Left renal pelvis (tissue), 4 donors: Measurements from ENCODE around the gene LGALS4. TPM values are rescaled to one million over a fixed set of nuclear protein-coding genes. Genes with fewer than 3 reads are reported as not detected.
"Not testable (repeated sequence)": the region's sequence is repeated elsewhere in the genome, so short reads cannot be mapped to it uniquely, and the experiment has no call there.

ENCODE experiments used
- DNase-seq, 4 donors: peaks; one replicate each; pipeline ENCODE4 v3.0.0-alpha.2; 2013; ENCODE audit warnings: low read depth in 4 of 4, low spot score in 3 of 4
- polyA plus RNA-seq, 4 donors: library from polyadenylated mRNA; unstranded; fragments of 120-200 nt; gene quantifications; one replicate each; pipeline ENCODE4 v1.2.1, GENCODE V29; 2013; ENCODE audit not compliant: insufficient read length in 4 of 4

Gene LGALS4
- polyA plus RNA-seq, 4 donors: 0.89 to 2.2 (median 1.5) TPM

GRCh38 chr19:38774181-38774950 is 38.4 kb downstream of the LGALS4 start:
- no peak for DNase-seq

GRCh38 chr19:38773469-38774177 is 39.1 kb downstream of the LGALS4 start, which contains the start of gene LGALS7:
Gene LGALS7 (minus strand): TSS chr19:38773517. CDS start chr19:38773492, 25 bp downstream.
- no peak for DNase-seq

DNA sequence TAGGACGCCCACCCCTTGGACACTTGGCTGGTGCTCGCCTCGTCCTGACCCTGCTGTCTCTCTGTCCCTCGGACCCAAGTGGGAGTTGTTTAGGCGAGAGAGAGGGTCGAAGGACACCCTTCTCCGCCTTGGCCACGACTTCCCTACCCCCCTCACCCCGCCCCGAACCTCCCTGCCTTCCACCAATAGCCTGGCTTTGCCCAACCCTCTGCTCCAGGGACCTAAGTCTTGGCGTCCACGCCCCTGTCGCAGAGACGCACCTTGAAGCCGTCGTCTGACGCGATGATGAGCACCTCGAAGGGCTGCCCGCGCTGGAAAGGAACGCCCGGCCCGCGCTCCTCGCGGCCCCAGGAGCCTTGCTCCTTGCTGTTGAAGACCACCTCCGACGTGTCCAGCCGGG is 41.2 kb downstream of the LGALS4 start:
- not testable (repeated sequence) for DNase-seq

DNA sequence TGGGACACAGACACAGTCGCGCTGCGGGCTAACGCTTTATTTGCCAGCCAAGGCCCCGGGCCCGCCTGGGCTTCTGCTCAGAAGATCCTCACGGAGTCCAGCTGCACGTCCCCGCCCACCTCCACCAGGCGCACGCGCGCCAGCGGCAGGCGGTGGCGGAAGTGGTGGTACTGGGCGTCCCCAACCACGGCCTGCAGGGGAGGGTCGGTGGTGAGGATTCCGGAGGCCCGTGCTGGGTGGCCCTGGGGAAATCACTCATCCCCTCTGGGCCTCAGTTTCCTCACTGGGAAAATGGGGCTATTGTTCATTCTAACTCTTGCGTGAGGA is 41.8 kb downstream of the LGALS4 start:
- DNase-seq: not testable (repeated sequence)

- not testable (repeated sequence) for DNase-seq
These were observed 42.4 kb downstream of the LGALS4 start for GRCh38 chr19:38770228-38770948.

GRCh38 chr19:38769635-38770211 is 43.0 kb downstream of the LGALS4 start:
- peak; percentile 45 to 61 (median 54) for DNase-seq

DNA sequence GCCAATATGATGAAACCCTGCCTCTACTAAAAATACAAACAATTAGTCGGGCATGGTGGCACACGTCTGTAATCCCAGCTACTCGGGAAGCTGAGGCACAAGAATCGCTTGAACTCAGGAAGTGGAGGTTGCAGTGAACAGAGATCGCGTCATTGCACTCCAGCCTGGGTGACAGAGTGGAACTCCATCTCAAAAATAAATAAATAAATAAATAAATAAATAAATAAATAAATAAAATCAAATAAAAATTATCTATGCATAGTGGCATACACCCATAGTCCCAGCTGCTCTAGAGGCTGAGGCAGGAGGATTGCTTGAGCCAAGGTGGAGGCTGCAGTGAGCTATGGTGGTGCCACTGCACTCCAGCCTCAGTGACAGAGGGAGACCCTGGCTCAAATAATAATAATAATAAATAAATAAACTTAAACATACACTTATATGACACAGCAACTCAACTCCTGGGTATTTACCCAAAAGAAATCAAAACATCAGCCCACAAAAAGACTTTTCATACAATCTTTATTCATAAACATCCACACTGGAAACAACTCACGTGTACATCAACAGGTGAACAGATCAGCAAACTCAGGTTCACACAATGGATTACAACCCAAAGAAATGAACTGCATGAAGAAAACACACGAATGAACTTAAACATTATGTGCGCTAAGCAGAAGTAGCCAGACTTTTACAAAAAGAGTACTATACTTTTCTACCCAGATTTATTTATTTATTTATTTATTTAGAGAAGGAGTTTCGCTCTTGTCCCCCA is 46.3 kb downstream of the LGALS4 start:
- DNase-seq: no peak

DNA sequence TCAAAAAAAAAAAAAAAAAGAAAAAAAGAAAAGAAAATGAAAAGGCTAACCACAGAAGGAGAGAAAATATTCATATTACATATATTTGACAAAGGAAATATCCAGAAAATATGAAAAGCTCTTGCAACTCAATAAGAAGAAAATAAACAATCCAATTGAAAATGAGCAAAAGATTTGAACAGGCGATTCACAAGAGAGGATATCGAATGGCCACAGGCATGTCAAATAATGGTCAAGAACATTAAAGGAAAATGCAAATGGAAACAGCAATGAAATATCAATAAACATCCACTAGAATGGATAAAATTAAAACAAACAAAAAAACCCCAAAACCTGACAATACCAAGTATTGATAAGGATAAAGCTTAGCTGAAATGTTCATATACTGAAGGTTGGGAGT is 47.5 kb downstream of the LGALS4 start:
- DNase-seq: no peak

- no peak for DNase-seq
These were observed 48.9 kb downstream of the LGALS4 start for GRCh38 chr19:38763795-38764220.

- not testable (repeated sequence) for DNase-seq
These were observed 50.8 kb downstream of the LGALS4 start for GRCh38 chr19:38761884-38762389.

- DNase-seq: not testable (repeated sequence)
These were observed 51.8 kb downstream of the LGALS4 start for GRCh38 chr19:38760805-38761517.

DNA sequence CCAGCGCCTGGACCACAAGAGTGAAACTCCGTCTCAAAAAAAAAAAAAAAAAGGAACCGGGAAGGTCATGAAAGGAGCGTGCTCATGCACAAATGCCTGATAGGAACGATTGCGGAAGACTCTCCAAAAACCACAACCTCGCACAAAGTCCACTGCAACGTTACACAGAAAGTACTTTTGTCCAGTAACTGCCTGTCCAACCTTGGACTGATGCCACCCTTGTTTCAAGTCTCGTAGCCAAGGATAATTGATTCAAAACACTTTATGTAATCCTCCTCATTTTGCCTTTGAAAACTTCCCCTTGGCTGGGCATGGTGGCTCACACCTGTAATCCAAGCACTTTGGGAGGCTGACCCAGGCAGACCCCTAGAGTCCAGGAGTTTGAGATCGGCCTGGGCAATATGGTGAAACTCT is 53.1 kb downstream of the LGALS4 start:
- DNase-seq: no peak

DNA sequence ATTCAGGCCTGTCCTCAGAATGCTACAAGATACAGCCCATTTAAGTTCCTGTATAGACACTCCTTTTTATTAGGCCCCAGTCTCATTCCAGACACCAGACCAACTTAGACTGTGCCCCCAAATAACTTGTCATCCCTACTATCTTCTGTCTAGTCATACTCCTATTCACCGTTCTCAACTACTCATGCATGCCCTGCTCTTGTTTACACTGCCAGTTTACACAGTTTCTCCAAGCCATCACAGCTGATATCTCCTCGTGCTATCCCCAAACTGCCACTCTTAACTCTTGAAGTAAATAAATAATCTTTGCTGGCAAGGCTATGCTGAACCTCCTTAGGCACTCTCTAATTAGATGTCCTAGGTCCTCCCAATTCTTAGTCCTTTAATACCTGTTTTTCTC is 58.5 kb downstream of the LGALS4 start:
- not testable (repeated sequence) for DNase-seq

GRCh38 chr19:38753783-38754182 is 59.0 kb downstream of the LGALS4 start:
- not testable (repeated sequence) for DNase-seq

Other genes starting within 250 kb of the LGALS4 start
- gene MAP4K1, start 195.0 kb downstream of the LGALS4 start, polyA plus RNA-seq: 1 to 10 TPM; 2.0 to 4.2 (median 3.1) TPM
- 100 to 1,000 TPM; 209 to 326 (median 302) TPM for gene EIF3K, start 193.8 kb downstream of the LGALS4 start, polyA plus RNA-seq
- gene ACTN4, start 165.3 kb downstream of the LGALS4 start, polyA plus RNA-seq: 100 to 1,000 TPM; 470 to 694 (median 623) TPM
- gene CAPN12, start 68.5 kb downstream of the LGALS4 start, polyA plus RNA-seq: 10 to 100 TPM in 1 of 4 donors, 1 to 10 TPM in 2, under 1 TPM in 1; 0.41 to 10.6 (median 5.4) TPM
- under 1 TPM in 1 of 4 donors, not detected in 3; 0.57 TPM for gene LGALS7, start 39.4 kb downstream of the LGALS4 start, polyA plus RNA-seq
- gene LGALS7B, start 23.7 kb downstream of the LGALS4 start, polyA plus RNA-seq: 1 to 10 TPM in 3 of 4 donors, under 1 TPM in 1; 0.78 to 1.9 (median 1.7) TPM
- gene ECH1, start 18.8 kb upstream of the LGALS4 start, polyA plus RNA-seq: 100 to 1,000 TPM in 3 of 4 donors, 10 to 100 TPM in 1; 78.6 to 155 (median 139) TPM
- 100 to 1,000 TPM; 362 to 527 (median 473) TPM for gene HNRNPL, start 37.0 kb upstream of the LGALS4 start, polyA plus RNA-seq
- gene RINL, start 65.3 kb upstream of the LGALS4 start, polyA plus RNA-seq: 10 to 100 TPM in 1 of 4 donors, 1 to 10 TPM in 3; 2.9 to 10.6 (median 6.7) TPM
- 10 to 100 TPM; 37.9 to 48.3 (median 43.6) TPM for gene SIRT2, start 86.7 kb upstream of the LGALS4 start, polyA plus RNA-seq
- 10 to 100 TPM in 1 of 4 donors, 1 to 10 TPM in 3; 5.1 to 12.9 (median 7.1) TPM for gene NFKBIB, start 87.0 kb upstream of the LGALS4 start, polyA plus RNA-seq
- 1 to 10 TPM in 1 of 4 donors, under 1 TPM in 2, not detected in 1; 0.38 to 1.1 (median 0.46) TPM for gene CCER2, start 99.2 kb upstream of the LGALS4 start, polyA plus RNA-seq
- 10 to 100 TPM; 31.4 to 64.3 (median 41.1) TPM for gene SARS2, start 117.8 kb upstream of the LGALS4 start, polyA plus RNA-seq
- gene MRPS12, start 118.0 kb upstream of the LGALS4 start, polyA plus RNA-seq: 10 to 100 TPM; 11.9 to 32.1 (median 17.6) TPM
- 10 to 100 TPM; 40.2 to 86.3 (median 60.3) TPM for gene FBXO17, start 162.8 kb upstream of the LGALS4 start, polyA plus RNA-seq
- 1 to 10 TPM; 3.9 to 9.8 (median 8.7) TPM for gene FBXO27, start 219.6 kb upstream of the LGALS4 start, polyA plus RNA-seq